ENCODE data around the gene SCD.

SCD gene

GRCh38 chr10:100403734-100404133, 56.7 kb downstream of the SCD start:
- DNase-seq (ENCODE audit: extremely low read depth, insufficient read length): no peak
- Histone ChIP-seq H3K27me3 (replicated peaks; ENCODE audit: control insufficient read depth, insufficient read depth, low read length) (no peaks in the 10 kb centered on the region), H3K4me3 (replicated peaks; ENCODE audit: low read depth, low read length) (no peak overlapping the region), H3K36me3 (ENCODE audit: control insufficient read depth, insufficient read depth, low read length) (no peaks in the 10 kb centered on the region)
- TF ChIP-seq CTCF (IDR thresholded peaks at IDR 0.05; ENCODE audit: insufficient read depth, low read length, poor library complexity, severe bottlenecking): no peak

DNA sequence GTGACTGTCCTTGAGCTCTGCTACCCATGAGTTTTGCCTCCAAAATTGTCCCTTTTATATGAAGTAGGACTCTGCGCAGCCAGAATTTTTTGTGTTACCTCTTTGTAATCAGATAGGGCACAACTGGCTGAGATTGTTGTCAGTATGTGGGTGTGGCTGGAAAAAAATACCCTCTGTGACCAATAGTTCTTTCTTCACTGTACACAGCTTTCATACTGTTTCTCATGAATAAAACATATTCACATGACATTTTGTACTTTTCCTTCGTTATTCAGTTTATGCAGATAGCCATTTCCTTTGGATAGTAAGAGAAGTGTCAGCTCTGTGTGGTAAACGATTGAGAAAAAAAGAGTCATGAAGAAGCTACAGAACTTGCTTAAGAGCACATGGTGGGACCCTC, 66.1 kb downstream of the SCD start:
- H3K27me3 ChIP-seq (replicated peaks; ENCODE audit: control insufficient read depth, insufficient read depth, low read length): no peaks in the 10 kb centered on the region
- no peak overlapping the region for H3K4me3 ChIP-seq (replicated peaks; ENCODE audit: low read depth, low read length)
- DNase-seq (ENCODE audit: extremely low read depth, insufficient read length): no peak
- H3K36me3 ChIP-seq (ENCODE audit: control insufficient read depth, insufficient read depth, low read length): no peaks in the 10 kb centered on the region
- no peak for TF ChIP-seq CTCF (IDR thresholded peaks at IDR 0.05; ENCODE audit: insufficient read depth, low read length, poor library complexity, severe bottlenecking)

All from GM06990 (cell line).